ENCODE results near the gene EIF3K.

Gene EIF3K

DNA sequence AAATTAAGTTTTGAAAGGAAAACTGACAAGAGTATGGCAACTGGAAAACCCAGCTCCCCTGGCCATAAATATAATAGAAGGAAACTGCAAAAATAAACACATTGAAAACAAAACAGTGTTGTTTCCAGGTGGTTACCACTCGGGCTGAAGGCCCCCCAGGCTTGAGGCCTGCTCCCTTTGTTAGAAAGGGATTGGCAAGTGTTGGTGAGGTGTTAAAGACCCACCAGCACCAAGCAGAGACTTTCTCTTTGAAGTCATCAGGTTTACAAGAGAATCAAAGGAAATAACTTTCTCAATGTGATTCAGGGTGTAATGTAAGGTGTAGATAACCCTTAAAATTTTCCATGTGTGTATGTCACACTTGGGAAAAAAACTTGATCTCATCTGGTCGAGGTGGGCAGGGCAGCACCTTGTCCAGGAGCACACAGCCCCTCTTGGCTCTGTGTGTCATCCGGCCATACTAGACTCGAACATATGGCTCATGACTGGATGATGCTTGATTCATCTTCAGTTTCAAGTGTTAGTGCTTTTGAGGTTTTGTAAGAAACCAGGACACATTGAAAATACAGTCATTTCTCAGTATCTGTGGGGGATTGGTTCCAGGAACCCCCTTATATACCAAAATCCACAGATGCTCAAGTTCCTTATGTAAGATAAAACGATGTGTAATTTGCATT is 36.3 kb downstream of the EIF3K start:
- Histone ChIP-seq H3K36me3 (ENCODE audit: control insufficient read depth, insufficient read depth, low read length) (no peaks in the 10 kb centered on the region), H3K9me3 (ENCODE audit: control insufficient read depth, low read length) (no peaks in the 10 kb centered on the region), H3K4me1 (ENCODE audit: control insufficient read depth, insufficient read depth, low read length) (peaks cover 96% of the 10 kb centered on the region), H3K4me3 (ENCODE audit: low read length) (no peak overlapping the region), H3K9ac (ENCODE audit: low read length) (peak overlapping the region; percentile 48), H3K27me3 (ENCODE audit: control insufficient read depth, insufficient read depth, low read length) (no peaks in the 10 kb centered on the region)

- no peaks in the 10 kb centered on the region for H3K36me3 ChIP-seq (ENCODE audit: control insufficient read depth, insufficient read depth, low read length)
- H3K9ac ChIP-seq (ENCODE audit: low read length), result no peak overlapping the region
These were observed 37.4 kb downstream of the EIF3K start for GRCh38 chr19:38656171-38656981.

DNA sequence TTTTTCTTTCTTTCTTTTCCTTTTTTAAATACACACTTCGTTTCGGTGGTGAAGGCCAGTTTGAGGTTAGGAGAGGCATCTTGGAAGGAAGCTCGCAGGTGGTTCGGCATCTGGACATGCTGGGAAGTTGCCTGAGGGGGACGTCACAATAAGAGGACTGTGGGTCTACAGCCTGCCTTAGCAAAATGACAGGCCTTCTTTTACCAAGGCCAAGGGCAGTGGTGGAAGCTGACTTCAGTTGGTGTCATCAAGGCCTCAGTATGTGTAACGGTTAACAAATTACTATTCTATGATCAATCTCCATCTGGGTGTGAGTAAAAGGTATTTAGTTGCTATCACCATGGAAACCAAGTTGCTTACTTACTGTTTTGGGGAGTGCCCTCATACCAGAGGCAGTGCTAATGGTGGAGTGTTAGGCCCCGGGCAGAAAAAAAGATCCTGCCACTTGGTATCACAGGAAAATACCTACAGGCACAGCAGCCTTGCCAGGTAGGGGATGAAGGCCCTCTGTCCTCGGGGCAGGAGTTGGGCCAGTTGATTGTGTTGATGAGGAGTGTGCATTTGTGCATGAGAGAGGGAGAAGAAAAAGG is 38.7 kb downstream of the EIF3K start:
- Histone ChIP-seq H3K36me3 (ENCODE audit: control insufficient read depth, insufficient read depth, low read length) (no peaks in the 10 kb centered on the region), H3K9ac (ENCODE audit: low read length) (peak overlapping the region; percentile 63), H3K9me3 (ENCODE audit: control insufficient read depth, low read length) (no peaks in the 10 kb centered on the region), H3K4me1 (ENCODE audit: control insufficient read depth, insufficient read depth, low read length) (peaks cover 94% of the 10 kb centered on the region), H3K4me3 (ENCODE audit: low read length) (no peak overlapping the region), H3K27me3 (ENCODE audit: control insufficient read depth, insufficient read depth, low read length) (no peaks in the 10 kb centered on the region)

More at GRCh38 chr19:38656171-38656981, 37.4 kb downstream of the EIF3K start:
- peaks cover 96% of the 10 kb centered on the region for H3K4me1 ChIP-seq (ENCODE audit: control insufficient read depth, insufficient read depth, low read length)
- H3K27me3 ChIP-seq (ENCODE audit: control insufficient read depth, insufficient read depth, low read length), result no peaks in the 10 kb centered on the region
- H3K9me3 ChIP-seq (ENCODE audit: control insufficient read depth, low read length), result no peaks in the 10 kb centered on the region
- H3K4me3 ChIP-seq (ENCODE audit: low read length), result no peak overlapping the region

DNA sequence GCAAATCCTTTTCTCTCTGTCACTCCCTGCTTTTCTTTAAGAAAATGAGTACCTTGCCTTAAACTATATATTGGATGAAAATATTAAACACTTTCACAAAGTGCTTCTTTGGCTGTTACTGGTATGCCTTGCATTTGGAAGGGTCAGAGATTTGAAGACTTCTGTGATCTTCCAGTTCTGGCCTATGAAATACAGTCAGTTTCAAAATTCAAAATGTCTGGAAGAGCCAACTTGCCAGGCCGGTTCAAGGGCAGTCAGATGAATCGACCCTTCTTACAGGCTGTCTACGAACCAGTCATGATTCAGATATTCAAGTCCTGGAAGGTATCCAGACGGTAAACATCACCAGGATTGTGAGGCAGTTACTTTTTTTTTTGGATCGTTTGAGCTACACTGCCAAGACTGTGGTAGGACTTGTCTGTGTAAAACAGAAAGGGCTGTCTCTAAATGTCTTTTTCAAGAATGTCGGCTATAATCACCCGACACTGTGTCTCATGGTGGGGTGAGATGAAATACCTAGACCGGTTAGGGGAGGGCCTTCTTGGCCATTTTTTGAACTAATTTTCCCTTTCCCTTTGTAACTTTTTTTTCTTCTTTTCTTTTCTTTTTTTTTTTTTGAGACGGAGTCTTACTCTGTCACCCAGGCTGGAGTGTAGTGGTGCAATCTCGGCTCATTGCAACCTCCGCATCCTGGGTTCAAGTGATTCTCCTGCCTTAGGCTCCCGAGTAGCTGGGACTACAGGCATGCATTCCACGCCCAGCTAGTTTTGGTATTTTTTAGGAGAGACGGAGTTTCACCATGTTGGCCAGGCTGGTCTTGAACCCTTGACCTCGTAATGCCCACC is 39.7 kb downstream of the EIF3K start:
- peaks cover 95% of the 10 kb centered on the region for H3K4me1 ChIP-seq (ENCODE audit: control insufficient read depth, insufficient read depth, low read length)
- no peaks in the 10 kb centered on the region for H3K36me3 ChIP-seq (ENCODE audit: control insufficient read depth, insufficient read depth, low read length)
- H3K4me3 ChIP-seq (ENCODE audit: low read length), result no peak overlapping the region
- H3K9me3 ChIP-seq (ENCODE audit: control insufficient read depth, low read length), result no peaks in the 10 kb centered on the region
- H3K9ac ChIP-seq (ENCODE audit: low read length), result peak overlapping the region; percentile 71
- no peaks in the 10 kb centered on the region for H3K27me3 ChIP-seq (ENCODE audit: control insufficient read depth, insufficient read depth, low read length)

GRCh38 chr19:38660724-38661123 is 41.7 kb downstream of the EIF3K start:
- no peak overlapping the region for H3K4me3 ChIP-seq (ENCODE audit: low read length)
- H3K36me3 ChIP-seq (ENCODE audit: control insufficient read depth, insufficient read depth, low read length), result no peaks in the 10 kb centered on the region
- peak overlapping the region; percentile 20 for H3K9ac ChIP-seq (ENCODE audit: low read length)
- no peaks in the 10 kb centered on the region for H3K27me3 ChIP-seq (ENCODE audit: control insufficient read depth, insufficient read depth, low read length)
- H3K4me1 ChIP-seq (ENCODE audit: control insufficient read depth, insufficient read depth, low read length), result peaks cover 95% of the 10 kb centered on the region
- H3K9me3 ChIP-seq (ENCODE audit: control insufficient read depth, low read length), result no peaks in the 10 kb centered on the region

DNA sequence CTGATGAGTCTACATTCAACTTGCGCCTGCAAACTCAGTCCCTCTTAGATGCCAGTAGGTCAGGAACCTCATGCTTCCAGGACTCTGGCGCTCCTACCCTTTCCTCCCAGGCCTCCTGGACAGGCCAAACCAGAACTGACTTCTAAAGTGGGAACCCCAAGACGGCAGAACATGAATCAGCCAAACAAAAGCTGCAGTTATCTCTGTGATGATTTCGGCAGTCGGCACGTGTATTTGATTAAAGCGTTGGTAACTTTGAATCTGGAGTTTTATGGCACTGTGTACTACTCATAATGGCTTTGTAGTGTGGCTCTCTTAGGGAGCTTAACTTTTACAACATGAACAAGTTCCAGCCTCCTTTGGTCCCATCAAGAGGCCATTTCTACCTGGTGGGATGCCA is 42.1 kb downstream of the EIF3K start:
- Histone ChIP-seq H3K4me1 (ENCODE audit: control insufficient read depth, insufficient read depth, low read length) (peaks cover 95% of the 10 kb centered on the region), H3K4me3 (ENCODE audit: low read length) (no peak overlapping the region), H3K9ac (ENCODE audit: low read length) (peak overlapping the region; percentile 20), H3K27me3 (ENCODE audit: control insufficient read depth, insufficient read depth, low read length) (no peaks in the 10 kb centered on the region), H3K9me3 (ENCODE audit: control insufficient read depth, low read length) (no peaks in the 10 kb centered on the region), H3K36me3 (ENCODE audit: control insufficient read depth, insufficient read depth, low read length) (no peaks in the 10 kb centered on the region)

- peak overlapping the region; percentile 5 for H3K9ac ChIP-seq (ENCODE audit: low read length)
- H3K4me3 ChIP-seq (ENCODE audit: low read length), result no peak overlapping the region
- H3K27me3 ChIP-seq (ENCODE audit: control insufficient read depth, insufficient read depth, low read length), result no peaks in the 10 kb centered on the region
- H3K9me3 ChIP-seq (ENCODE audit: control insufficient read depth, low read length), result no peaks in the 10 kb centered on the region
- peaks cover 97% of the 10 kb centered on the region for H3K4me1 ChIP-seq (ENCODE audit: control insufficient read depth, insufficient read depth, low read length)
- H3K36me3 ChIP-seq (ENCODE audit: control insufficient read depth, insufficient read depth, low read length), result no peaks in the 10 kb centered on the region
These were observed 43.0 kb downstream of the EIF3K start for GRCh38 chr19:38661996-38662395.

DNA sequence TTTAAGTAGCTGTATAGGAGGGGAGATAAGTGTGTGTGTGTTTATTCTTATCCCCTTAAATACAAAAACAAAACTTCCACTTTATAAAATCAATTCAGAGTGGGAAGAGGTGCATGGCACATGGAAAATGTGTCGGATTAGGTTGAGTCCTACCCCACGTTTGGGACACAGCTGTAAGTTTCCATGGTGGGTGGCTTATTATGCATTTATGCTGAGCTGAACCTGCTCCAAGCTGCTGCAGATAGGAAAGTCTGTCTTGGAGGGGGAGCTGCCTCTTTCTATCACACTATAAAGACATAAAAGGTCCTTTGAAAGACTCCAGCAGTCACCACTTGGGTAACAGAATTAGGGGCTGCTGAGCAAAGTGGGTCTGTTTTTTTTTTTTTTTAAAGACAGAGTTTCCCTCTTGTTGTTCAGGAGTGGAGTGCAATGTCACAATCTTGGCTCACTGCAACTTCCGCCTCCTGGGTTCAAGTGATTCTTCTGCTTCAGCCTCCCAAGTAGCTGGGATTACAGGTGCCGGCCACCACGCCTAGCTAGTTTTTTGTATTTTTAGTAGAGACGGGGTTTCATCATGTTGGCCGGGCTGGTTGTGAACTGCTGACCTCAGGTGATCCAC is 43.7 kb downstream of the EIF3K start:
- no peaks in the 10 kb centered on the region for H3K36me3 ChIP-seq (ENCODE audit: control insufficient read depth, insufficient read depth, low read length)
- H3K9ac ChIP-seq (ENCODE audit: low read length), result peak overlapping the region; percentile 5
- no peaks in the 10 kb centered on the region for H3K9me3 ChIP-seq (ENCODE audit: control insufficient read depth, low read length)
- H3K4me1 ChIP-seq (ENCODE audit: control insufficient read depth, insufficient read depth, low read length), result peaks cover 98% of the 10 kb centered on the region
- no peak overlapping the region for H3K4me3 ChIP-seq (ENCODE audit: low read length)
- no peaks in the 10 kb centered on the region for H3K27me3 ChIP-seq (ENCODE audit: control insufficient read depth, insufficient read depth, low read length)

- peak overlapping the region; percentile 42 for H3K9ac ChIP-seq (ENCODE audit: low read length)
- no peaks in the 10 kb centered on the region for H3K27me3 ChIP-seq (ENCODE audit: control insufficient read depth, insufficient read depth, low read length)
- no peaks in the 10 kb centered on the region for H3K9me3 ChIP-seq (ENCODE audit: control insufficient read depth, low read length)
- no peak overlapping the region for H3K4me3 ChIP-seq (ENCODE audit: low read length)
- peaks cover 98% of the 10 kb centered on the region for H3K4me1 ChIP-seq (ENCODE audit: control insufficient read depth, insufficient read depth, low read length)
- H3K36me3 ChIP-seq (ENCODE audit: control insufficient read depth, insufficient read depth, low read length), result no peaks in the 10 kb centered on the region
These were observed 44.2 kb downstream of the EIF3K start for GRCh38 chr19:38663156-38663651.

GRCh38 chr19:38663957-38664502 is 45.0 kb downstream of the EIF3K start:
- H3K9me3 ChIP-seq (ENCODE audit: control insufficient read depth, low read length), result no peaks in the 10 kb centered on the region
- peaks cover 99% of the 10 kb centered on the region for H3K4me1 ChIP-seq (ENCODE audit: control insufficient read depth, insufficient read depth, low read length)
- H3K36me3 ChIP-seq (ENCODE audit: control insufficient read depth, insufficient read depth, low read length), result no peaks in the 10 kb centered on the region
- no peak overlapping the region for H3K4me3 ChIP-seq (ENCODE audit: low read length)
- no peaks in the 10 kb centered on the region for H3K27me3 ChIP-seq (ENCODE audit: control insufficient read depth, insufficient read depth, low read length)
- peak overlapping the region; percentile 42 for H3K9ac ChIP-seq (ENCODE audit: low read length)

Measured in mucosa of stomach (tissue), 1 donor.